ENCODE data around the gene DSPP. TPM values are rescaled to one million over a fixed set of nuclear protein-coding genes. Genes with fewer than 3 reads are reported as not detected.

DSPP gene
- total RNA-seq, 1 donor from 2014 or later = not detected

- Mint-ChIP-seq H3K36me3 (ENCODE audit: unreplicated experiment) (no peaks in the 10 kb centered on the region), H3K27me3 (ENCODE audit: unreplicated experiment) (peaks cover 45% of the 10 kb centered on the region), H3K9me3 (ENCODE audit: unreplicated experiment) (no peaks in the 10 kb centered on the region), H3K4me1 (ENCODE audit: unreplicated experiment) (no peaks in the 10 kb centered on the region), H3K27ac (ENCODE audit: unreplicated experiment) (no peak overlapping the region), H3K4me3 (ENCODE audit: unreplicated experiment) (no peak overlapping the region)
- no peak for TF ChIP-seq CTCF (IDR thresholded peaks at IDR 0.05)
- DNase-seq (ENCODE audit: extremely low spot score, unreplicated experiment) = no peak
Observed at GRCh38 chr4:87622303-87622702, 14.0 kb downstream of the DSPP start.

- no peak for TF ChIP-seq CTCF (IDR thresholded peaks at IDR 0.05)
- Mint-ChIP-seq H3K4me1 (ENCODE audit: unreplicated experiment) (no peaks in the 10 kb centered on the region), H3K4me3 (ENCODE audit: unreplicated experiment) (no peak overlapping the region), H3K36me3 (ENCODE audit: unreplicated experiment) (no peaks in the 10 kb centered on the region), H3K9me3 (ENCODE audit: unreplicated experiment) (no peaks in the 10 kb centered on the region), H3K27me3 (ENCODE audit: unreplicated experiment) (peaks cover 26% of the 10 kb centered on the region), H3K27ac (ENCODE audit: unreplicated experiment) (no peak overlapping the region)
- DNase-seq (ENCODE audit: extremely low spot score, unreplicated experiment) = no peak
Observed at GRCh38 chr4:87624698-87625097, 16.4 kb downstream of the DSPP start.

GRCh38 chr4:87631668-87632067 is 23.3 kb downstream of the DSPP start:
- Mint-ChIP-seq H3K36me3 (ENCODE audit: unreplicated experiment) (no peaks in the 10 kb centered on the region), H3K27ac (ENCODE audit: unreplicated experiment) (no peak overlapping the region), H3K4me3 (ENCODE audit: unreplicated experiment) (no peak overlapping the region), H3K9me3 (ENCODE audit: unreplicated experiment) (no peaks in the 10 kb centered on the region), H3K4me1 (ENCODE audit: unreplicated experiment) (peaks cover 7% of the 10 kb centered on the region), H3K27me3 (ENCODE audit: unreplicated experiment) (no peaks in the 10 kb centered on the region)
- DNase-seq (ENCODE audit: extremely low spot score, unreplicated experiment) = no peak
- no peak for TF ChIP-seq CTCF (IDR thresholded peaks at IDR 0.05)

GRCh38 chr4:87632469-87632868 is 24.1 kb downstream of the DSPP start:
- Mint-ChIP-seq H3K4me1 (ENCODE audit: unreplicated experiment) (peaks cover 7% of the 10 kb centered on the region), H3K27ac (ENCODE audit: unreplicated experiment) (no peak overlapping the region), H3K36me3 (ENCODE audit: unreplicated experiment) (no peaks in the 10 kb centered on the region), H3K4me3 (ENCODE audit: unreplicated experiment) (no peak overlapping the region), H3K9me3 (ENCODE audit: unreplicated experiment) (no peaks in the 10 kb centered on the region), H3K27me3 (ENCODE audit: unreplicated experiment) (no peaks in the 10 kb centered on the region)
- no peak for DNase-seq (ENCODE audit: extremely low spot score, unreplicated experiment)
- no peak for TF ChIP-seq CTCF (IDR thresholded peaks at IDR 0.05)

- Mint-ChIP-seq H3K9me3 (ENCODE audit: unreplicated experiment) (peaks cover 1% of the 10 kb centered on the region), H3K27ac (ENCODE audit: unreplicated experiment) (no peak overlapping the region), H3K27me3 (ENCODE audit: unreplicated experiment) (peaks cover 2% of the 10 kb centered on the region), H3K4me1 (ENCODE audit: unreplicated experiment) (peaks cover 7% of the 10 kb centered on the region), H3K4me3 (ENCODE audit: unreplicated experiment) (no peak overlapping the region), H3K36me3 (ENCODE audit: unreplicated experiment) (no peaks in the 10 kb centered on the region)
- no peak for TF ChIP-seq CTCF (IDR thresholded peaks at IDR 0.05)
- DNase-seq (ENCODE audit: extremely low spot score, unreplicated experiment) = no peak
Observed at GRCh38 chr4:87633243-87633642, 24.9 kb downstream of the DSPP start.

Measured in osteocyte (in vitro differentiated cells).